Measurements from ENCODE around the gene LRP1B. TPM values are rescaled to one million over a fixed set of nuclear protein-coding genes. Genes with fewer than 3 reads are reported as not detected.

LRP1B gene
- total RNA-seq, 4 donors from 2014 or later: 0.85 to 3.3 (median 1.1) TPM; not detected in 1

- DNase-seq: no peak
- Histone ChIP-seq H3K27ac (no peak overlapping the region), H3K4me3 (no peak overlapping the region), H3K9me3 (no peaks in the 10 kb centered on the region), H3K36me3 (no peaks in the 10 kb centered on the region), H3K4me1 (no peaks in the 10 kb centered on the region), H3K27me3 (no peaks in the 10 kb centered on the region)
- TF ChIP-seq CTCF (IDR thresholded peaks at IDR 0.05) (no peak), POLR2A (IDR thresholded peaks at IDR 0.05) (no peak)
Measured at GRCh38 chr2:140801311-140801710, 1329.5 kb downstream of the LRP1B start.

- no peak for TF ChIP-seq CTCF (IDR thresholded peaks at IDR 0.05)
- TF ChIP-seq POLR2A (IDR thresholded peaks at IDR 0.05): no peak
- Histone ChIP-seq H3K4me3 (no peak overlapping the region), H3K27me3 (no peaks in the 10 kb centered on the region), H3K27ac (no peak overlapping the region), H3K9me3 (no peaks in the 10 kb centered on the region), H3K36me3 (no peaks in the 10 kb centered on the region), H3K4me1 (no peaks in the 10 kb centered on the region)
- no peak for DNase-seq
Measured at GRCh38 chr2:140797718-140798117, 1333.1 kb downstream of the LRP1B start.

- H3K27ac ChIP-seq: no peak overlapping the region
- no peak for DNase-seq
- H3K36me3 ChIP-seq: no peaks in the 10 kb centered on the region
- H3K9me3 ChIP-seq: no peaks in the 10 kb centered on the region
- no peaks in the 10 kb centered on the region for H3K27me3 ChIP-seq
- H3K4me3 ChIP-seq: no peak overlapping the region
- no peak for TF ChIP-seq CTCF (IDR thresholded peaks at IDR 0.05)
- no peak for TF ChIP-seq POLR2A (IDR thresholded peaks at IDR 0.05)
- H3K4me1 ChIP-seq: no peaks in the 10 kb centered on the region
Measured at GRCh38 chr2:140791802-140792201, 1339.0 kb downstream of the LRP1B start.

- no peaks in the 10 kb centered on the region for H3K9me3 ChIP-seq
- TF ChIP-seq POLR2A (IDR thresholded peaks at IDR 0.05) (no peak), CTCF (IDR thresholded peaks at IDR 0.05) (no peak)
- H3K4me3 ChIP-seq: no peak overlapping the region
- no peak for DNase-seq
- H3K4me1 ChIP-seq: no peaks in the 10 kb centered on the region
- no peaks in the 10 kb centered on the region for H3K27me3 ChIP-seq
- no peaks in the 10 kb centered on the region for H3K36me3 ChIP-seq
- H3K27ac ChIP-seq: no peak overlapping the region
Measured at GRCh38 chr2:140786585-140786984, 1344.2 kb downstream of the LRP1B start.

GRCh38 chr2:140775411-140775810 lies 1355.4 kb downstream of the LRP1B start:
- Histone ChIP-seq H3K4me3 (no peak overlapping the region), H3K27me3 (no peaks in the 10 kb centered on the region), H3K36me3 (no peaks in the 10 kb centered on the region), H3K27ac (no peak overlapping the region), H3K4me1 (no peaks in the 10 kb centered on the region), H3K9me3 (no peaks in the 10 kb centered on the region)
- DNase-seq: no peak
- no peak for TF ChIP-seq CTCF (IDR thresholded peaks at IDR 0.05)
- TF ChIP-seq POLR2A (IDR thresholded peaks at IDR 0.05): no peak

- Histone ChIP-seq H3K27ac (no peak overlapping the region), H3K27me3 (no peaks in the 10 kb centered on the region), H3K9me3 (no peaks in the 10 kb centered on the region), H3K36me3 (no peaks in the 10 kb centered on the region), H3K4me3 (no peak overlapping the region), H3K4me1 (no peaks in the 10 kb centered on the region)
- no peak for DNase-seq
- TF ChIP-seq POLR2A (IDR thresholded peaks at IDR 0.05) (no peak), CTCF (IDR thresholded peaks at IDR 0.05) (no peak)
Measured at GRCh38 chr2:140770645-140771044, 1360.2 kb downstream of the LRP1B start.

All from Peyer's patch (tissue), 4 donors.